ENCODE measurements around the gene HNRNPR.

GRCh38 chr1:23343221-23344110 is 618 bp downstream of the HNRNPR start:
- TF ChIP-seq, protein P1, sequence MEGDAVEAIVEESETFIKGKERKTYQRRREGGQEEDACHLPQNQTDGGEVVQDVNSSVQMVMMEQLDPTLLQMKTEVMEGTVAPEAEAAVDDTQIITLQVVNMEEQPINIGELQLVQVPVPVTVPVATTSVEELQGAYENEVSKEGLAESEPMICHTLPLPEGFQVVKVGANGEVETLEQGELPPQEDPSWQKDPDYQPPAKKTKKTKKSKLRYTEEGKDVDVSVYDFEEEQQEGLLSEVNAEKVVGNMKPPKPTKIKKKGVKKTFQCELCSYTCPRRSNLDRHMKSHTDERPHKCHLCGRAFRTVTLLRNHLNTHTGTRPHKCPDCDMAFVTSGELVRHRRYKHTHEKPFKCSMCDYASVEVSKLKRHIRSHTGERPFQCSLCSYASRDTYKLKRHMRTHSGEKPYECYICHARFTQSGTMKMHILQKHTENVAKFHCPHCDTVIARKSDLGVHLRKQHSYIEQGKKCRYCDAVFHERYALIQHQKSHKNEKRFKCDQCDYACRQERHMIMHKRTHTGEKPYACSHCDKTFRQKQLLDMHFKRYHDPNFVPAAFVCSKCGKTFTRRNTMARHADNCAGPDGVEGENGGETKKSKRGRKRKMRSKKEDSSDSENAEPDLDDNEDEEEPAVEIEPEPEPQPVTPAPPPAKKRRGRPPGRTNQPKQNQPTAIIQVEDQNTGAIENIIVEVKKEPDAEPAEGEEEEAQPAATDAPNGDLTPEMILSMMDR (IDR thresholded peaks at IDR 0.05; ENCODE audit: insufficient read depth, low read depth, low read length), result no peak
- no peak for TF ChIP-seq EZH2 (IDR thresholded peaks at IDR 0.05; ENCODE audit: insufficient read depth, low read length)
